WERI-Rb-1 (cell line): Measurements from ENCODE around the gene OPN4.

ENCODE experiments used
- DNase-seq: peaks from one replicate; pipeline ENCODE4 v3.0.0-alpha.2; 2020
- H3K27ac ChIP-seq: fragments of 250-450 bp; sonication (Bioruptor Pico); 2 replicates; pipeline ENCODE4 v1.5.1; 2020; ENCODE audit warnings: mild to moderate bottlenecking, moderate library complexity
- H3K27me3 ChIP-seq: fragments of 250-450 bp; sonication (Bioruptor Pico); 2 replicates; pipeline ENCODE4 v1.5.1; 2021; ENCODE audit warnings: mild to moderate bottlenecking, low read depth, moderate library complexity; ENCODE audit not compliant: insufficient read depth, severe bottlenecking
- H3K36me3 ChIP-seq: fragments of 250-450 bp; sonication (Bioruptor Pico); 2 replicates; pipeline ENCODE4 v1.5.1; 2020; ENCODE audit warnings: mild to moderate bottlenecking, moderate library complexity
- H3K4me3 ChIP-seq: 2 replicates; pipeline ENCODE4 v1.5.1; 2011; ENCODE audit warnings: low read depth, mild to moderate bottlenecking, control low read depth, low read length
- H3K9me3 ChIP-seq: fragments of 250-450 bp; sonication (Bioruptor Pico); 2 replicates; pipeline ENCODE4 v1.5.1; 2021; ENCODE audit warnings: mild to moderate bottlenecking, moderate library complexity; ENCODE audit not compliant: severe bottlenecking
- CTCF ChIP-seq: IDR thresholded peaks from 2 replicates; pipeline ENCODE4 v1.5.1; 2011; ENCODE audit warnings: low read depth, mild to moderate bottlenecking, control low read depth, inconsistent platforms, low read length

The OPN4 gene

GRCh38 chr10:86674912-86675311, 20.6 kb downstream of the OPN4 start:
- Histone ChIP-seq H3K4me3 (no peak overlapping the region), H3K36me3 (no peaks in the 10 kb centered on the region), H3K27me3 (no peaks in the 10 kb centered on the region), H3K9me3 (no peaks in the 10 kb centered on the region), H3K27ac (peak overlapping the region; percentile 85)
- DNase-seq = no peak
- no peak for TF ChIP-seq CTCF

DNA sequence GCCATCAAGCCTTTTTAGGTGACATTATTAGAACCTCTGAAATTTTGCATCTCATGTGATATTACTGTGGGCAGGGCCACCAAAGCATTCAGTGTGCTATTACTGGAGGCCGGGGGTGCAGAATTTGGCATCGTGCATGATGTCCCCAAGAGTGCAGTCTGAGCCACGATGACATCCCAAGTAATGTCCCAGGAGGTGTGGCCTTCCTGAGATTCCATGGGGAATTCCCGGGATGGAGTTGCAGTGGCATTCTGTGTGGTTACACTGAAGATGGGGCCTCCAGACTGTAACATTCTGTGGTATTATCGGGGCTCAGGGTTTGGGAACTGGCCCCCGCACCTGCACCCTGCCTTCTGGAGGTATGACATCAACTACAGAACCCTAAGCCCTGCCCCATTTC, 23.0 kb downstream of the OPN4 start:
- no peak overlapping the region for H3K27ac ChIP-seq
- no peak for TF ChIP-seq CTCF
- no peaks in the 10 kb centered on the region for H3K36me3 ChIP-seq
- no peaks in the 10 kb centered on the region for H3K9me3 ChIP-seq
- no peak overlapping the region for H3K4me3 ChIP-seq
- no peaks in the 10 kb centered on the region for H3K27me3 ChIP-seq
- DNase-seq = no peak

DNA sequence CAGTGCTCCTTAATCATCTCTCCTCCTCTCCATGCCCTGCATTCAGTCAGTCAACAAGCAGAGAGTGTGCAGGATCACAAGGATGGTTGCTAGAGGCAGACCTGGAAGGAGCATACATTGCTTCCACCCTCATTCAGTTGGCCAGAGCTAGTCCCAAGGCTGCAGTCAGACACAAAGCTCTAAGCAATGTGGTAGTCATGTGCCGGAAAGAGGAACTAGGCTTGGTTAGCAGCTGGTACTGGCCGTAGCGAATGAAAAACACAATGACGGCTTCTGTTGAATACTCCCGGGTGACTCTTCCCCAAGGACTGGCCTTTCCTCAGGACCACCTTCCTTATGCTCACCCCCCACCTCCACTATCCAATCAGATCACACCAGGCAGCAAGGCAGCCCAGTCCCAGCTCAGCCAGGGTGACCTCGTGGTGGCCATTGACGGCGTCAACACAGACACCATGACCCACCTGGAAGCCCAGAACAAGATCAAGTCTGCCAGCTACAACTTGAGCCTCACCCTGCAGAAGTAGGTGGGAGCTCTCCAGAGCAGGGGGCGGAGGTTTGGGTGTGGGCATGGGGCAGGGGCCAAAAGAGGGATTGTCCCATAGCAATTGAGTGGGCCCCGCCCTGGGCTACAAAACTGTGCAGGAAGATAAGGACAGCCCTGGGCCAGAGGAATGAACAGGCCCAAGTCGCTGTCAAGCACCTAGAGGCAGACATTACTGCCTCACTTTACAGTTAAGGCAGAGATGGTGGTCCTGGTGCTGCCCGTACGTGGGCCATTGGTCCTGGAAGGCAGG, 24.8 kb downstream of the OPN4 start:
- no peak overlapping the region for H3K4me3 ChIP-seq
- no peaks in the 10 kb centered on the region for H3K36me3 ChIP-seq
- no peaks in the 10 kb centered on the region for H3K9me3 ChIP-seq
- no peak for DNase-seq
- no peak overlapping the region for H3K27ac ChIP-seq
- no peak for TF ChIP-seq CTCF
- no peaks in the 10 kb centered on the region for H3K27me3 ChIP-seq

DNA sequence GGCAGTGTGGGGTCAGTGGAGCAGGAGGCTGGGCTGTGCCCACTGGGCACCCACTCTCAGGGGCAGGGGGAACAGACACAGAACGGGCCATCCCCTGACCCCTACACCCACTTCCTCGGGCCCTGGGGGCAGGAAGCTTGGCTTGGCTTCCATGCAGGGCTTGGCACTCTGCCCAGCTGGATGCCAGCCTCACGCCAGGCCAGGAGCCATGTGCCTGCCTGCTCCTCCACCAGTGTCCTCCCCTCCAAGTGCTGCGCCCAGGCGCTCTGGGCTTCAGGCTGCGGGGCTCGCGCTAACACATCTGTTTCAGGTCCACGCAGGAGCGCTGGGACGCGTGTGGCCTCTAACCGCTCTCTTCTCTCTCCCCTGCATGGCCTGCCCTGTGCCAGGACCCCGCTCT, 26.7 kb downstream of the OPN4 start:
- DNase-seq = no peak
- H3K9me3 ChIP-seq = no peaks in the 10 kb centered on the region

DNA sequence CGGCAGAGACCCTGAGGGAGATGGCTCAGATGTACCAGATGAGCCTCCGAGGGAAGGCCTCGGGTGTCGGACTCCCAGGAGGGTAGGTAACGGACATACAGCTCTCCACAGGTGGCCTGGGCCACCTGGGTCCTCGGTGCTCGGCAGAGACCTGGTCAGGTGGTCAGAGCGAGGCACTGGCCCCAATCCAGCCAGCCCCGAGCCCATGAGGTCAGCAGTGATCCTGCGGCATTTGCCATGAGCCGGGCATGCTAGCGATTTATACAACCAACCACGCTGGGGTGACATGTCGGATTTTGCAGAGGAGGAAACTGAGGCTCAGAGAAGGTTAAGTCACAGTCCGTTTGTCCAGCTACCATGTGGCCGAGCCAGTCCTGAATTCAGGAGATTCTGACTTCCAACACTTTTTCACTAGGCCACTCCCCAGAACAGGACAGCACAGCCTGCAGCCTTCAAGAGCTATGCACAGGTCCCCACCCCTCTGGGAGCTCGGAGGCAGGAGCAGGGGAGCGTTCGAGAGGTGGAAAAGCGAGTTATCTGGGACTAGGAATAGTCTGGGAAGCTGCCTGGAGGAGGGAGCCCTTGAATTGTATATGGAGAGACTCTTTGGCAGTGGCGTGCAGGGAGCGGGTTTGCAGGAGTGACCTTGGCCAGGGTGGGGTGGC, 27.5 kb downstream of the OPN4 start:
- TF ChIP-seq CTCF = no peak
- no peak for DNase-seq
- no peak overlapping the region for H3K27ac ChIP-seq
- no peaks in the 10 kb centered on the region for H3K9me3 ChIP-seq
- no peak overlapping the region for H3K4me3 ChIP-seq
- no peaks in the 10 kb centered on the region for H3K36me3 ChIP-seq
- H3K27me3 ChIP-seq = no peaks in the 10 kb centered on the region

More for the DNA sequence above, 26.7 kb downstream of the OPN4 start:
- Histone ChIP-seq H3K4me3 (no peak overlapping the region), H3K27me3 (no peaks in the 10 kb centered on the region), H3K36me3 (no peaks in the 10 kb centered on the region), H3K27ac (no peak overlapping the region)
- TF ChIP-seq CTCF = no peak
